SK-N-SH treated with all-trans-retinoic acid at 6 μM for 48 hours (cell line): ENCODE results near the gene ACP4.

Source experiments
- ATAC-seq: fragments of 200-7000 bp; cut with Tn5 transposase; 3 replicates; pipeline ENCODE4 v1.9.1; 2020; ENCODE audit warnings: mild to moderate bottlenecking, moderate library complexity
- ARNTL ChIP-seq: fragments of 450-650 bp; formaldehyde crosslinking; IDR thresholded peaks from 2 replicates; pipeline ENCODE4 v1.5.0; 2020; ENCODE audit warnings: low read depth, mild to moderate bottlenecking, moderate library complexity, borderline replicate concordance
- BACH2 ChIP-seq: fragments of 250-450 bp; sonication (Bioruptor Pico); IDR thresholded peaks from 2 replicates; pipeline ENCODE4 v1.9.0; 2021; ENCODE audit warnings: mild to moderate bottlenecking, borderline replicate concordance
- CREB5 ChIP-seq: fragments of 250-450 bp; sonication (Bioruptor Pico); IDR thresholded peaks from 2 replicates; pipeline ENCODE4 v1.5.1; 2020; ENCODE audit warnings: low read depth, mild to moderate bottlenecking, moderate library complexity
- CSDC2 ChIP-seq: fragments of 250-450 bp; sonication (Bioruptor Pico); IDR thresholded peaks from 2 replicates; pipeline ENCODE4 v1.5.0; 2020; ENCODE audit warnings: mild to moderate bottlenecking, moderate library complexity
- CSRNP3 ChIP-seq: fragments of 250-450 bp; sonication (Bioruptor Pico); IDR thresholded peaks from 2 replicates; pipeline ENCODE4 v1.5.1; 2021; ENCODE audit warnings: mild to moderate bottlenecking, moderate library complexity
- ESRRG ChIP-seq: fragments of 250-450 bp; sonication (Bioruptor Pico); IDR thresholded peaks from 2 replicates; pipeline ENCODE4 v1.6.1; 2021; ENCODE audit warnings: mild to moderate bottlenecking
- GLIS3 ChIP-seq: fragments of 250-450 bp; sonication (Bioruptor Pico); IDR thresholded peaks from 2 replicates; pipeline ENCODE4 v1.5.0; 2020; ENCODE audit warnings: mild to moderate bottlenecking, moderate library complexity
- ISL1 ChIP-seq: fragments of 250-450 bp; sonication (Bioruptor Pico); IDR thresholded peaks from 2 replicates; pipeline ENCODE4 v2.1.2; 2022; ENCODE audit warnings: mild to moderate bottlenecking, moderate library complexity
- OSR1 ChIP-seq: fragments of 250-450 bp; sonication (Bioruptor Pico); IDR thresholded peaks from 2 replicates; pipeline ENCODE4 v1.8.0; 2022; ENCODE audit warnings: moderate library complexity, mild to moderate bottlenecking, inconsistent platforms
- PATZ1 ChIP-seq: fragments of 250-450 bp; sonication (Bioruptor Pico); IDR thresholded peaks from 2 replicates; pipeline ENCODE4 v1.8.0; 2020; ENCODE audit warnings: mild to moderate bottlenecking, moderate library complexity, borderline replicate concordance
- POU6F1 ChIP-seq: fragments of 250-450 bp; sonication (Bioruptor Pico); IDR thresholded peaks from 2 replicates; pipeline ENCODE4 v1.8.0; 2021; ENCODE audit warnings: low read depth, mild to moderate bottlenecking, moderate library complexity, borderline replicate concordance
- PPARA ChIP-seq: fragments of 250-450 bp; sonication (Bioruptor Pico); IDR thresholded peaks from 2 replicates; pipeline ENCODE4 v1.5.0; 2020; ENCODE audit warnings: mild to moderate bottlenecking, borderline replicate concordance
- RARB ChIP-seq: fragments of 250-450 bp; sonication (Bioruptor Pico); IDR thresholded peaks from 2 replicates; pipeline ENCODE4 v1.8.0; 2021; ENCODE audit warnings: mild to moderate bottlenecking, moderate library complexity
- SNAI2 ChIP-seq: fragments of 250-450 bp; sonication (Bioruptor Pico); IDR thresholded peaks from 2 replicates; pipeline ENCODE4 v1.5.0; 2020; ENCODE audit warnings: mild to moderate bottlenecking, moderate library complexity
- TCF4 ChIP-seq: fragments of 250-450 bp; sonication (Bioruptor Pico); IDR thresholded peaks from 2 replicates; pipeline ENCODE4 v1.8.0; 2021; ENCODE audit warnings: mild to moderate bottlenecking, moderate library complexity, borderline replicate concordance
- TOX ChIP-seq: fragments of 250-450 bp; sonication (Bioruptor Pico); IDR thresholded peaks from 2 replicates; pipeline ENCODE4 v1.8.0; 2021; ENCODE audit warnings: mild to moderate bottlenecking, moderate library complexity, borderline replicate concordance
- TSHZ2 ChIP-seq: fragments of 250-450 bp; sonication (Bioruptor Pico); IDR thresholded peaks from 2 replicates; pipeline ENCODE4 v1.5.0; 2020; ENCODE audit warnings: mild to moderate bottlenecking, moderate library complexity
- ZC3H10 ChIP-seq: fragments of 250-450 bp; sonication (Bioruptor Pico); IDR thresholded peaks from 2 replicates; pipeline ENCODE4 v1.5.1; 2021; ENCODE audit warnings: mild to moderate bottlenecking, moderate library complexity
- ZFP3 ChIP-seq: fragments of 250-450 bp; sonication (Bioruptor Pico); IDR thresholded peaks from 2 replicates; pipeline ENCODE4 v1.5.0; 2020; ENCODE audit warnings: mild to moderate bottlenecking, moderate library complexity
- ZFP30 ChIP-seq: fragments of 450-650 bp; formaldehyde crosslinking; IDR thresholded peaks from 2 replicates; pipeline ENCODE4 v1.5.0; 2022; ENCODE audit warnings: mild to moderate bottlenecking, moderate library complexity
- ZNF565 ChIP-seq: fragments of 450-650 bp; formaldehyde crosslinking; conservative IDR thresholded peaks from 2 replicates; pipeline ENCODE4 v1.5.0; 2020; ENCODE audit warnings: low read depth, mild to moderate bottlenecking, moderate library complexity
- ZNF70 ChIP-seq: fragments of 450-650 bp; formaldehyde crosslinking; IDR thresholded peaks from 2 replicates; pipeline ENCODE4 v1.5.0; 2020; ENCODE audit warnings: mild to moderate bottlenecking, moderate library complexity
- ZNF8 ChIP-seq: fragments of 450-650 bp; formaldehyde crosslinking; IDR thresholded peaks from 2 replicates; pipeline ENCODE4 v1.5.0; 2020; ENCODE audit warnings: mild to moderate bottlenecking, moderate library complexity

The ACP4 gene

GRCh38 chr19:50790396-50790795 is at the start of gene ACP4:
Gene ACP4, plus strand, starts transcription at chr19:50790415. Its CDS starts 0 bp downstream, at chr19:50790415.
- TF ChIP-seq GLIS3 (CRISPR knock-in tag) (no peak), TOX (CRISPR knock-in tag) (no peak), TCF4 (CRISPR knock-in tag) (no peak), ESRRG (CRISPR knock-in tag) (no peak), ISL1 (no peak)
- TF ChIP-seq, all 23 proteins: peak for 0
- ATAC-seq, result no peak

- TF ChIP-seq TOX (CRISPR knock-in tag) (no peak), ESRRG (CRISPR knock-in tag) (no peak), ZFP3 (CRISPR knock-in tag) (no peak), PATZ1 (CRISPR knock-in tag) (no peak), CSDC2 (CRISPR knock-in tag) (no peak), CSRNP3 (CRISPR knock-in tag) (no peak), POU6F1 (CRISPR knock-in tag) (no peak), ARNTL (CRISPR knock-in tag) (no peak), ZNF565 (CRISPR knock-in tag) (no peak), ISL1 (no peak), TSHZ2 (CRISPR knock-in tag) (no peak), ZFP30 (CRISPR knock-in tag) (no peak), RARB (no peak), PPARA (CRISPR knock-in tag) (no peak), CREB5 (CRISPR knock-in tag) (no peak), ZNF70 (CRISPR knock-in tag) (no peak), ZNF8 (no peak), BACH2 (no peak), SNAI2 (no peak)
- TF ChIP-seq, all 23 proteins: peak for 0
- no peak for ATAC-seq
Measured at GRCh38 chr19:50741179-50741933, 48.9 kb upstream of the ACP4 start.

GRCh38 chr19:50743537-50743936 is 46.7 kb upstream of the ACP4 start:
- no peak for ATAC-seq
- TF ChIP-seq CSDC2 (CRISPR knock-in tag) (no peak), ESRRG (CRISPR knock-in tag) (no peak), ARNTL (CRISPR knock-in tag) (no peak), TSHZ2 (CRISPR knock-in tag) (no peak), CREB5 (CRISPR knock-in tag) (no peak), ZFP3 (CRISPR knock-in tag) (no peak), ZNF8 (no peak), GLIS3 (CRISPR knock-in tag) (no peak), OSR1 (no peak), TOX (CRISPR knock-in tag) (no peak), SNAI2 (no peak), ZC3H10 (no peak)
